Measurements from ENCODE around the gene IFT52.

DNA sequence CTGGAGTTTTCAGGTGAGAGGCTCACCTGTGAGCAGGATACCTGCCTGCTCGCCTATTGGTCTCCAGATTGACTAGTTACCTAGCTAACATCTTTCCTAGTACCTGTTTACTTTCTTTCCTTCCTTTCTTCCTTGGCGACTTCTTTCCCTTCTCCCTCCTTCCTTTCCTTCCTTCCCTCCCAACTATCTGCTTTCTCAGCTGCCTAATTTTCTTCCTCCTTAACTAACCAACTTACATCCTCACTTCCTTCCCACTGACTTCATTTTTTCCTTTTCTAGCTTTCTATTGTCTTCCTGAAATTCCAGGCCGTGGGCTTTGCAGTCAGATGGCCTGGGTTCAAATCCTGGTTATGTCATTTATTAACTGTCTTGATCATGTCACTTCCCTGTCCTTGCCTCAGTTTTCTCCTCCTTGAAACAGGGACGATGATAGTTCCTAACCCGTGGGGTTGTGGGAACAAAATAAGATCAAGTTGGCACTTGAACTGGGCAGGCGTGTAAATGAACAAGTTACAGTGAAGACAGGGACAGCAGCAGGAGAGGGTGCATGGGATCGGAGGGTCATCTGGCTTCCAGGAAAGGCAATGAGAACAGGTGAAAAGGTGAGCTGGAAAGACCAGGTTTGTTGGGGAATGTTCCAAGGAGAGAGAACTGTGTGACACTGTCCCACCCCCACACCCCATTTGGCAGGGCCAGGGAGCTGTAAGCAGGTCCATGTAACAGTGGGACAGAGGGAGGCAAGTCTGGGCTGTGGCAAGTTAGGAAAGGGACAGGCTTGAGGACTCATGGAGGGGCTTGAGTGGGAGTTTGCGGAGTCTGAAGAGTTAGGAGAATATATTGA, 31.4 kb upstream of the IFT52 start:
- TF ChIP-seq POLR2A (IDR thresholded peaks at IDR 0.05) (no peak), EP300 (IDR thresholded peaks at IDR 0.05) (no peak)
